ENCODE data around the gene BPI.

GRCh38 chr20:38313676-38314075, 9.7 kb downstream of the BPI start:
- TF ChIP-seq POLR2A (IDR thresholded peaks at IDR 0.05) (no peak), EP300 (IDR thresholded peaks at IDR 0.05; ENCODE audit: low read depth) (no peak)
